HG02798 (cell line): ENCODE data around the gene SCAMP3.

Experiments
- ATAC-seq: cut with Tn5 transposase; IDR thresholded peaks from one replicate; pipeline ENCODE4 v1.9.1; 2021; ENCODE audit warnings: mild to moderate bottlenecking; ENCODE audit not compliant: unreplicated experiment, poor library complexity

Gene SCAMP3

GRCh38 chr1:155208541-155209311, 53.4 kb downstream of the SCAMP3 start, which contains the start of gene MTX1:
Gene MTX1 (plus strand): TSS chr1:155208695. CDS start chr1:155208805, 110 bp downstream.
- peak; percentile 79 for ATAC-seq

DNA sequence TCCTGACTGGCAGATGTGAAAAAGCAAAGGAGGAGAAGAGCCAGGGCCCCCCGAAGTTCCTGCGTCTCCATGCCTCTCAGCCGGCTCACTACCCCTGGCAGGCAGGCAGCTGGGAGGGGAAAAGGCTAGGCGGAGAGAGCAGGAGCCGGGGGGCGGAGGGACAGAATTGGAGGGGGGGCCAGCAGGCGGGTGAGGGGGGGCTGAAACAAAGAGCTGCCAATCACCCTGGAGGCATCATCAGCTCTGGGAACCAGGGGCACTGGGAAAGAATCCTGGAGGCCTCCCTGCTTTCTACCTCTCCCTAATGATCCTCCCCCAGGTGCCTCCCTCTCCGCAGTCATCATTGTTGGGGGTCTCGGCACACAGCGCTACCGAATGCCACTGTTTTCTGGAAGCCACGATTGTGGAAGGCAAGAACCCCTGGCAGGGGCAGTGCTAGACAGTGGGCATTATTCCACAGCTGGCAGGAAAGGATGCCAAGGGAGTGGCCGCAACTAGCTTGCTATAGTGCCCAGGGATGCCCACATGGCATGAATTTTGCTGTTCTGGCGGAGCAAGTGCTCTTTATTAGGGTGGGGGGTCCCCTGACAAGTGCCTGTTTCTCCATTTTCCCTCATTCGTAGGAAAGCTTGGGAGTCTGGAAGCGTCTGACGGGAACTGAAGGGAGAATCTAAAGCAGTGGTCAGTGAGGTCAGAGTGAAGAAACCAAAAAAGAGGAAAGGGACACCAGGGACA, 54.2 kb downstream of the SCAMP3 start, which contains the start of gene THBS3:
Gene THBS3 (minus strand): TSS at position 92 of the 735 bp plus-strand sequence. CDS start 21 bp downstream, at position 71.
- ATAC-seq, result no peak

DNA sequence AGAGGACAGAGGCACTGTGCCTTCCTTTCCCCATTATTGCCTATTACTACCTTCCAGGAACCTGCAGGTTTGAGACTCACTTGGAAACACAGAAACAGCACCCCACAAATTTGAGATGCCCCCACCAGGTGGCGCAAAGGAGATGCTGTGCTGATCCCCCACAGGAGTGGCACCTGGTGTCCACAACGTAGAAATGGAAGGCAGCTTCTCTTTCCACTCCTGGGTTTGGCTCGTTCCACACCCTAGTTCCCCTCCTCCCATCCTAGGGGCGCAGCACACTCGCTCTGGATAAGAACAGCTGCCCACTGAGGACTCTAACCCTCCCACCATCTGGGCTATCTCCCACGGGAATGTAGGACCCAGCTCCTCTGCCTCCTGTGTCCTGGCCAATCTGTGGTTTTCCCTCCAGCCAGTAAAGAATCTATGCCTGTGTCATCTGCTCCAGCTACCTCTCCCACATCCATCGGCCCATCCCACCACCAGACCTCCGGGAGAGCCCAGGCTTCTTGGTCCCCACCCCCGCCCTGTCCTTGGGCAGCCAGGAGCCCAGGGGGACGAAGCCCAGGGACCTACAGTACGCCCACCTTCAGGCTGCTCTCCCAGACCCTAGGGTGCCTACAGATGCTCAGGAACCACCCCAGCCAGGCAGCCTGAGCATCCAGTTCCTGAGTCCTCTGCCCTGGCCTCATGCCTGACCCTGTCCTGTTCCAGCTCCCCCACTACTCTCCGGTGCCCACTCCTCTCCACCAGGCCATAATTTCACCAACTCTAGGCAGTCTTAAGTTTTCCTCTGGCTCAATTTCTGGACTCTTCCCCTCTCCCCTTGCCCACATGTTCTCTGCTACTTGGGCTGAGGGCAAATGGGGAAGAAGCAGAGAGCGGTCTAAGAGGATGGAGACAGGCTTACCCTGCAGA, 55.0 kb downstream of the SCAMP3 start:
- ATAC-seq, result no peak
